Right atrium auricular region (tissue), 2 donors: Measurements from ENCODE around the gene MAD1L1. TPM values are rescaled to one million over a fixed set of nuclear protein-coding genes. Genes with fewer than 3 reads are reported as not detected.

Experiments
- DNase-seq: peaks from one replicate; pipeline ENCODE4 v3.0.0-alpha.2; 2019; ENCODE audit warnings: low spot score
- H3K27ac ChIP-seq, 2 donors: fragments of 200-600 bp; sonication (generic); 1 replicate in 1 of 2; 2 replicates in 1 of 2; pipeline ENCODE4 v1.5.1; 2016 to 2019
- H3K27me3 ChIP-seq, 2 donors: fragments of 200-600 bp; sonication (generic); one replicate each; pipeline versions ENCODE4 v1.5.1 to v1.6.0; 2017 to 2019
- H3K36me3 ChIP-seq: fragments of 200-600 bp; sonication (generic); one replicate; pipeline ENCODE4 v1.5.1; 2016
- H3K4me1 ChIP-seq, 2 donors: fragments of 200-600 bp; sonication (generic); one replicate each; pipeline versions ENCODE4 v1.5.1 to v1.6.0; 2017 to 2019
- H3K4me3 ChIP-seq, 2 donors: fragments of 200-600 bp; sonication (generic); 1 replicate in 1 of 2; 2 replicates in 1 of 2; pipeline ENCODE4 v1.5.1; 2017 to 2019; ENCODE audit warnings: mild to moderate bottlenecking in 1 of 2, moderate library complexity in 1 of 2
- H3K9me3 ChIP-seq, 2 donors: fragments of 200-600 bp; sonication (generic); one replicate each; pipeline ENCODE4 v1.5.1; 2019
- CTCF ChIP-seq, 2 donors: fragments of 200-600 bp; sonication (generic); IDR thresholded peaks; one replicate each; pipeline ENCODE4 v1.5.1; 2019; ENCODE audit warnings: antibody characterized with exemption in 2 of 2
- total RNA-seq, 2 donors: library from RNA; depleted of rRNA; stranded (reverse); fragments of >200 nt; gene quantifications; one replicate each; pipeline ENCODE4 v1.1.0, GENCODE V29; 2016

MAD1L1 gene
- total RNA-seq, 2 donors from 2014 or later = 13.3 to 31.9 TPM

GRCh38 chr7:1952781-1953180, 280.0 kb downstream of the MAD1L1 start:
- no peak for TF ChIP-seq CTCF (IDR thresholded peaks at IDR 0.05)
- Histone ChIP-seq H3K4me1 (peaks cover 0 to 10% of the 10 kb centered on the region in 2 donors), H3K27ac (no peak overlapping the region), H3K9me3 (no peaks in the 10 kb centered on the region), H3K4me3 (no peak overlapping the region), H3K27me3 (no peaks in the 10 kb centered on the region), H3K36me3 (no peaks in the 10 kb centered on the region)
- no peak for DNase-seq

- no peak overlapping the region for H3K27ac ChIP-seq
- no peak for DNase-seq
- no peak for TF ChIP-seq CTCF (IDR thresholded peaks at IDR 0.05)
- no peaks in the 10 kb centered on the region for H3K27me3 ChIP-seq
- peaks cover 0 to 10% of the 10 kb centered on the region in 2 donors for H3K4me1 ChIP-seq
- no peaks in the 10 kb centered on the region for H3K36me3 ChIP-seq
- no peaks in the 10 kb centered on the region for H3K9me3 ChIP-seq
- H3K4me3 ChIP-seq = no peak overlapping the region
These were observed 280.5 kb downstream of the MAD1L1 start for GRCh38 chr7:1952169-1952760.

GRCh38 chr7:1951600-1951999, 281.1 kb downstream of the MAD1L1 start:
- no peaks in the 10 kb centered on the region for H3K36me3 ChIP-seq
- H3K4me3 ChIP-seq = no peak overlapping the region
- TF ChIP-seq CTCF (IDR thresholded peaks at IDR 0.05) = no peak
- no peak overlapping the region for H3K27ac ChIP-seq
- no peaks in the 10 kb centered on the region for H3K27me3 ChIP-seq
- H3K4me1 ChIP-seq = peaks cover 0 to 10% of the 10 kb centered on the region in 2 donors
- no peak for DNase-seq
- no peaks in the 10 kb centered on the region for H3K9me3 ChIP-seq

- no peaks in the 10 kb centered on the region for H3K27me3 ChIP-seq
- H3K4me3 ChIP-seq = no peak overlapping the region
- no peak for TF ChIP-seq CTCF (IDR thresholded peaks at IDR 0.05)
- DNase-seq = no peak
- peaks cover 0 to 10% of the 10 kb centered on the region in 2 donors for H3K4me1 ChIP-seq
- H3K36me3 ChIP-seq = no peaks in the 10 kb centered on the region
- H3K9me3 ChIP-seq = no peaks in the 10 kb centered on the region
- no peak overlapping the region for H3K27ac ChIP-seq
These were observed 281.6 kb downstream of the MAD1L1 start for GRCh38 chr7:1951159-1951536.

- Histone ChIP-seq H3K9me3 (no peaks in the 10 kb centered on the region), H3K36me3 (no peaks in the 10 kb centered on the region), H3K4me1 (peaks cover 0 to 10% of the 10 kb centered on the region in 2 donors), H3K27me3 (no peaks in the 10 kb centered on the region), H3K27ac (no peak overlapping the region), H3K4me3 (no peak overlapping the region)
- no peak for DNase-seq
- TF ChIP-seq CTCF (IDR thresholded peaks at IDR 0.05) = no peak
These were observed 282.1 kb downstream of the MAD1L1 start for GRCh38 chr7:1950452-1951158.
